Heart left ventricle (tissue), 16 donors: ENCODE results near the gene CXCL14. TPM values are rescaled to one million over a fixed set of nuclear protein-coding genes. Genes with fewer than 3 reads are reported as not detected.

Experiments used
- ATAC-seq, 4 donors: fragments of 200-7000 bp; cut with Tn5 transposase; one replicate each; pipeline ENCODE4 v1.9.1; 2020 to 2022; ENCODE audit warnings: moderate library complexity in 4 of 4, mild to moderate bottlenecking in 3 of 4, moderate number of reproducible peaks in 1 of 4
- DNase-seq, 5 donors: peaks; one replicate each; pipeline ENCODE4 v3.0.0-alpha.2; 2020
- H3K27ac ChIP-seq, 12 donors: fragments of 200-600 bp; sonication (generic) in 4 of 12; one replicate each; pipeline versions ENCODE4 v1.5.0 to v1.8.0; 2016 to 2022; ENCODE audit warnings: mild to moderate bottlenecking in 2 of 12
- H3K27me3 ChIP-seq, 9 donors: fragments of 200-600 bp; sonication (generic) in 2 of 9; one replicate each; pipeline versions ENCODE4 v1.5.1 to v1.8.0; 2016 to 2022; ENCODE audit warnings: mild to moderate bottlenecking in 3 of 9
- H3K36me3 ChIP-seq, 9 donors: fragments of 200-600 bp; sonication (generic) in 2 of 9; one replicate each; pipeline versions ENCODE4 v1.5.0 to v1.8.0; 2018 to 2022; ENCODE audit warnings: mild to moderate bottlenecking in 2 of 9
- H3K4me1 ChIP-seq, 12 donors: fragments of 200-600 bp; sonication (generic) in 4 of 12; one replicate each; pipeline versions ENCODE4 v1.5.0 to v1.8.0; 2016 to 2022; ENCODE audit warnings: mild to moderate bottlenecking in 3 of 12
- H3K4me3 ChIP-seq, 12 donors: fragments of 200-600 bp; sonication (generic) in 4 of 12; one replicate each; pipeline versions ENCODE4 v1.5.0 to v1.8.0; 2017 to 2022; ENCODE audit warnings: mild to moderate bottlenecking in 9 of 12, moderate library complexity in 4 of 12
- H3K9me3 ChIP-seq, 12 donors: fragments of 200-600 bp; sonication (generic) in 4 of 12; one replicate each; pipeline versions ENCODE4 v1.5.0 to v1.8.0; 2016 to 2022; ENCODE audit warnings: mild to moderate bottlenecking in 1 of 12
- POLR2A ChIP-seq, 2 donors: fragments of 450-650 bp; IDR thresholded peaks; one replicate each; pipeline ENCODE4 v1.6.1; 2017; ENCODE audit warnings: antibody characterized with exemption in 2 of 2, mild to moderate bottlenecking in 2 of 2, moderate library complexity in 2 of 2
- WGBS, 4 donors: extraction: QIAGEN DNeasy Blood & Tissue Kit in 2 of 4; methylation state at CpG; one replicate each; pipeline versions ENCODE4 v1.1.5 to v1.1.7; 2013 to 2018; 5-methylcytosine and 5-hydroxymethylcytosine counted together
- intact Hi-C, 10 donors: fragments of 100-400 bp; cut with DNase I; formaldehyde crosslinking; loops; one replicate each; pipeline versions ENCODE4 v1.11.1 to v1.14.2; 2022
- polyA plus RNA-seq, 2 donors: library from polyadenylated mRNA; stranded (reverse); fragments of 200-250 nt; gene quantifications; one replicate each; pipeline ENCODE4 v1.2.3, GENCODE V29; 2013
- total RNA-seq, 9 donors: library from RNA; depleted of rRNA in 2 of 9; stranded (reverse); fragments of >200 nt in 2 of 9; fragmentation: NEBNext Ultra II Directional in 3 of 9; extraction: Animal tissue kit (Norgen Biotek cat#: 25700) in 3 of 9; gene quantifications; one replicate each; pipeline versions ENCODE4 v1.1.0 to v1.2.4, GENCODE V29; 2016 to 2023
- TF ChIP-seq, protein P1 (sequence below), 12 donors: fragments of 200-600 bp; sonication (generic) in 4 of 12; IDR thresholded peaks; one replicate each; pipeline versions ENCODE4 v1.5.0 to v1.8.0; 2018 to 2022; ENCODE audit warnings: antibody characterized with exemption in 12 of 12, mild to moderate bottlenecking in 5 of 12
- donor health status: ischemic (EF 13 %, LVEDD 7.1; RV severe dilation, severe dysfunction).
- donor health status: healthy with polysubstance abuse.
- donor health status: DM: no; HTN: yes; CAD: no.
- donor health status: DM: no; HTN: no; CAD: no.
- donor health status: ischemic (EF 25% LVEDD 6.9; RV normal size, moderate dysfunction).
- donor health status: ischemic (EF 25% LVEDD 5.7; RV mildly dilated, moderate dysfunction).
- donor health status: healthy.
- donor health status: DM: yes; HTN: yes; CAD: no.
- donor health status: ischemic (EF 35%, LVEDD 5.7; RV mildly dilated, moderate dysfunction).
- donor health status: nonischemic (EF 11% LVEDD 7.7; RV severe dilation, severe dysfunction).
- donor health status: DM: yes; HTN: yes; CAD: no.
- donor health status: PGD.
- donor health status: ischemic (EF 29% LVEDD 5.4; RV normal size, mild dysfunction).
- donor health status: nonischemic (EF 23%, LVEDD 6.1; RV moderate dilation, normal function).

CXCL14 gene
- total and polyA plus RNA-seq, 11 donors = 0.22 to 31.8 (median 0.69) TPM

DNA sequence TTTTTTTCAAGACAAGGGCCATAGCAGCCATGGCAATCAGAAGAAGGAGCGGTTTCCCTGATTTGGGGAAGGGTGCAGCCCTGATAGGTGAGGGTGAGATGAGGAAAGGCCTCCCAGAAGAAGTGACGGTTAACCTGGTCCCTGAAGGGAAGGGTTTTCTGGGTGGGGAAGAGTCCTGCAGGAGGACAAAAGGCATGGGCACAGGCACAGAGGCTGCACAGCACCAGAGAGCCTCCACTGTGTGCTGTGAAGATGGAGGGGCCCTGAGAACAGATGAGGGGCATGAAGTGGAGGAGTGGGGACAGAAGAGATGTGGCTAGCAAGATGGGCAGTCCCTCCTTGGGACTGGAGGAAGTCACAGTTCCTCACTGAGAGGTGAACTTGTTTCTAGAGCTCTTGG is 46.3 kb upstream of the CXCL14 start:
- Histone ChIP-seq H3K9me3 (peaks cover 0 to under 1% (median 0%) of the 10 kb centered on the region in 12 donors), H3K4me1 (no peaks in the 10 kb centered on the region), H3K4me3 (no peak overlapping the region), H3K27me3 (peaks cover 0 to 5% (median 0%) of the 10 kb centered on the region in 9 donors), H3K27ac (no peak overlapping the region), H3K36me3 (no peaks in the 10 kb centered on the region)
- no peak for ATAC-seq
- intact Hi-C loops = no loop called here
- DNase-seq = no peak
- WGBS, 4 donors = 78 to 83% (median 81%) methylated on average over 2 of the region's 2 CpGs
- TF ChIP-seq, protein P1, sequence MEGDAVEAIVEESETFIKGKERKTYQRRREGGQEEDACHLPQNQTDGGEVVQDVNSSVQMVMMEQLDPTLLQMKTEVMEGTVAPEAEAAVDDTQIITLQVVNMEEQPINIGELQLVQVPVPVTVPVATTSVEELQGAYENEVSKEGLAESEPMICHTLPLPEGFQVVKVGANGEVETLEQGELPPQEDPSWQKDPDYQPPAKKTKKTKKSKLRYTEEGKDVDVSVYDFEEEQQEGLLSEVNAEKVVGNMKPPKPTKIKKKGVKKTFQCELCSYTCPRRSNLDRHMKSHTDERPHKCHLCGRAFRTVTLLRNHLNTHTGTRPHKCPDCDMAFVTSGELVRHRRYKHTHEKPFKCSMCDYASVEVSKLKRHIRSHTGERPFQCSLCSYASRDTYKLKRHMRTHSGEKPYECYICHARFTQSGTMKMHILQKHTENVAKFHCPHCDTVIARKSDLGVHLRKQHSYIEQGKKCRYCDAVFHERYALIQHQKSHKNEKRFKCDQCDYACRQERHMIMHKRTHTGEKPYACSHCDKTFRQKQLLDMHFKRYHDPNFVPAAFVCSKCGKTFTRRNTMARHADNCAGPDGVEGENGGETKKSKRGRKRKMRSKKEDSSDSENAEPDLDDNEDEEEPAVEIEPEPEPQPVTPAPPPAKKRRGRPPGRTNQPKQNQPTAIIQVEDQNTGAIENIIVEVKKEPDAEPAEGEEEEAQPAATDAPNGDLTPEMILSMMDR (IDR thresholded peaks at IDR 0.05) = no peak
- no peak for TF ChIP-seq POLR2A (IDR thresholded peaks at IDR 0.05)

DNA sequence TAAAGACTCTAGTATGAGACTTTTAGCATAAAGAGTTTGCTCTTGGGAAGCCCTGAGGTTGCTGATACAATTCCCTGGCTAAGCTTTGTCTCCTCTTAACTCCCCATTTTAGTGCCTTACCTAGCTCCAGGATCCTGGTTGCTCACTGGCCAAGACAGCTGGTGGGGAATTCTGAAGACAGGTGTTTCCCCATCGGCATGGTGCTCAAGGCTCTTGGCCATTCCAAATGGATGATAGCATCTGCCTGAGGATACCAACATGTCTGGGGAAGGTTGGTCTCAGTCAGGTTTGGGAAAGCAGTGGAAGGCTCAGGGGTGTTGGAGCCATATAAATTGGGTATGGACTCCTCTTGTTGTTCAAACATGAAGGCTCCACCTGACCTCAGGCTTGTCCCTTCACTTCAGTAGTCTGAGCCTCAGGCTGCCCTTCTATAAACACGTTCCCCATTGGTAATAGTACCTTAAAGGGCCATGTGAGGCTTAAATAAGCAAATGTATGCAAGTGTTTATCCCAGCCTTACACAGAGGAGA is 44.5 kb upstream of the CXCL14 start:
- no peak for ATAC-seq
- Histone ChIP-seq H3K4me3 (no peak overlapping the region), H3K27ac (no peak overlapping the region), H3K4me1 (no peaks in the 10 kb centered on the region), H3K9me3 (peaks cover 0 to 19% (median 15%) of the 10 kb centered on the region in 12 donors), H3K27me3 (peaks cover 0 to 5% (median 0%) of the 10 kb centered on the region in 9 donors), H3K36me3 (no peaks in the 10 kb centered on the region)
- whole genome bisulfite sequencing, 4 donors = 57 to 66% (median 62%) methylated on average over 2 of the region's 2 CpGs
- intact Hi-C loops = no loop called here
- TF ChIP-seq, protein P1 (IDR thresholded peaks at IDR 0.05) = no peak
- no peak for TF ChIP-seq POLR2A (IDR thresholded peaks at IDR 0.05)
- DNase-seq = no peak

DNA sequence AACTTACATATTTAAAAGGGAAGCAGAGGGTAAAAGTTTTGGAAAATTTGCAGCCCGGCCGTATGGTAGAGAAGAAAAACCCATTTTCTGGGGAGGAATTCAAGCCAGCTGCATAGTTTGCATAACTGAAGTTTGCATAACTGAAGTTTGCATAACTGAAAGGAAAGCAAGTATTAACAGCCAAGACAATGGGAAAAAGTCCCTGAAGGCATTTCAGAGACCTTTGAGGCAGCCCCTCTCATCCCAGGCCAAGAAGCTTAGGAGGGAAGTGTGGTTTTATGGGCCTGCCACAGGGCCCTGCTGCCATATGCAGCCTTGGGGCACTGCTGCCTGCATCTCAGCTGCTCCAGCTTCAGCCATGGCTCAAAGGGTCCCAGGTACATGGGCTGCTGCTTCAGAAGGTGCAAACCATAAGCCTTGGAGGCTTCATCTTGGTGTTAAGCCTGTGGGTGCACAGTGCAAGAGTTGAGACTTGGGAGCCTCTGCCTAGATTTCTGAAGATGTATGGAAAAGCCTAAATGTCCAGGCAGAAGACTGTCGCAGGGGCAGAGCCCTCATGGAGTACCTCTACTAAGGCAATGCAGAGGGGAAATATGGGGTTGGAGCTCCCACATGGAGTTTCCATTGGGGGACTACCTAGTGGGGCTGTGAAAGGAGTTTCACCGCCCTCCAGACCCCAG is 36.9 kb upstream of the CXCL14 start:
- 73 to 83% (median 80%) methylated on average over 4 of the region's 4 CpGs for WGBS, 4 donors

DNA sequence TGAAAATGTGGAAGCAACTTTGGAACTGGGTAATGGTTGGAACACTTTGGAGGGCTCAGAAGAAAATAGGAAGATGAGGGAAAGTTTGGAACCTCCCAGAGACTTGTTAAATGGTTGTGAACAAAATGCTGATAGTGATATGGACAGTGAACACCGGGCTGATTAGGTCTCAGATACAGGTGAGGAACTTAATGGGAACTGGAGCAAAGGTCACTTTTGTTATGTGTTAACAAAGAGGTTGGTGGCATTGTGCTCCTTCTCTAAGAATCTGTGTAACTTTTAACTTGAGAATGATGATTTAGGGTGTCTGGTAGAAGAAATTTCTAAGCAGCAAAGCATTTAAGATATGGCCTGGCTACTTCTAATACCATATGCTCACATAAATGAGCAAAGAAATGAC is 36.4 kb upstream of the CXCL14 start:
- peaks cover 0 to 7% (median 0%) of the 10 kb centered on the region in 9 donors for H3K27me3 ChIP-seq
- intact Hi-C loops = no loop called here
- ATAC-seq (no peak), DNase-seq (no peak)
- no peaks in the 10 kb centered on the region for H3K4me1 ChIP-seq
- no peak overlapping the region for H3K27ac ChIP-seq
- H3K36me3 ChIP-seq = no peaks in the 10 kb centered on the region
- 69 to 79% (median 72%) methylated on average over 1 of the region's 1 CpG for WGBS, 4 donors
- H3K9me3 ChIP-seq = peaks cover 0 to 29% (median 16%) of the 10 kb centered on the region in 12 donors
- H3K4me3 ChIP-seq = no peak overlapping the region
- TF ChIP-seq POLR2A (IDR thresholded peaks at IDR 0.05) = no peak
- TF ChIP-seq, protein P1 (IDR thresholded peaks at IDR 0.05) = no peak

More for the DNA sequence above, 36.9 kb upstream of the CXCL14 start:
- TF ChIP-seq POLR2A (IDR thresholded peaks at IDR 0.05) = no peak
- TF ChIP-seq, protein P1 (IDR thresholded peaks at IDR 0.05) = no peak
- ATAC-seq (no peak), DNase-seq (no peak)
- Histone ChIP-seq H3K9me3 (peaks cover 0 to 29% (median 16%) of the 10 kb centered on the region in 12 donors), H3K27ac (no peak overlapping the region), H3K27me3 (peaks cover 0 to 7% (median 0%) of the 10 kb centered on the region in 9 donors), H3K4me1 (no peaks in the 10 kb centered on the region), H3K36me3 (no peaks in the 10 kb centered on the region), H3K4me3 (no peak overlapping the region)
- intact Hi-C loops = no loop called here
